Pancreas (tissue), 10 donors: Measurements from ENCODE around the gene MAPT. TPM values are rescaled to one million over a fixed set of nuclear protein-coding genes. Genes with fewer than 3 reads are reported as not detected.
A peak's percentile ranks its signal among the peaks of the same experiment; 100 is the strongest.

Source experiments
- ATAC-seq, 4 donors: fragments of 200-7000 bp; cut with Tn5 transposase; one replicate each; pipeline versions ENCODE4 v1.8.0 to v1.9.1; 2020; ENCODE audit warnings: mild to moderate bottlenecking in 4 of 4, moderate library complexity in 4 of 4
- DNase-seq, 6 donors: peaks; one replicate each; pipeline ENCODE4 v3.0.0-alpha.2; 2020
- FAIRE-seq: peaks from 2 replicates; lab custom pipeline; 2012; peaks lifted over from hg19 to GRCh38; lab: Jason Lieb, UNC
- H3K27ac ChIP-seq, 4 donors: fragments of 200-600 bp; sonication (generic); 1 replicate in 3 of 4; 2 replicates in 1 of 4; pipeline versions ENCODE4 v1.5.0 to v1.8.0; 2020
- H3K27me3 ChIP-seq, 4 donors: fragments of 200-600 bp; one replicate each; pipeline ENCODE4 v1.8.0; 2021
- H3K36me3 ChIP-seq, 3 donors: fragments of 200-600 bp; sonication (generic) in 1 of 3; one replicate each; pipeline versions ENCODE4 v1.5.0 to v1.8.0; 2020 to 2021
- H3K4me1 ChIP-seq, 3 donors: fragments of 200-600 bp; one replicate each; pipeline ENCODE4 v1.8.0; 2021
- H3K4me3 ChIP-seq, 4 donors: fragments of 200-600 bp; sonication (generic) in 2 of 4; one replicate each; pipeline versions ENCODE4 v1.5.0 to v1.8.0; 2020 to 2021
- H3K9me3 ChIP-seq, 4 donors: fragments of 200-600 bp; one replicate each; pipeline ENCODE4 v1.8.0; 2021
- WGBS, 2 donors: extraction: QIAGEN DNeasy Blood & Tissue Kit; methylation state at CpG; one replicate each; pipeline ENCODE4 v1.1.7; 2013; 5-methylcytosine and 5-hydroxymethylcytosine counted together
- intact Hi-C, 3 donors: fragments of 100-400 bp; cut with DNase I; formaldehyde crosslinking; loops; one replicate each; pipeline versions ENCODE4 v1.11.1 to v1.14.2; 2022
- polyA plus RNA-seq, 2 donors: library from polyadenylated mRNA; stranded (reverse); fragments of 200-250 nt; gene quantifications; one replicate each; pipeline ENCODE4 v1.2.3, GENCODE V29; 2013
- total RNA-seq, 6 donors: library from RNA; stranded (reverse); fragmentation: NEBNext Ultra II Directional in 4 of 6; extraction: Animal tissue kit (Norgen Biotek cat#: 25700) in 4 of 6; gene quantifications; one replicate each; pipeline versions ENCODE4 v1.2.1 to v1.2.4, GENCODE V29; 2021 to 2023
- TF ChIP-seq, protein P1 (sequence below), 4 donors: fragments of 200-600 bp; sonication (generic) in 3 of 4; IDR thresholded peaks; one replicate each; pipeline versions ENCODE4 v1.5.0 to v1.8.0; 2021; ENCODE audit warnings: antibody characterized with exemption in 4 of 4
- donor health status: healthy with polysubstance abuse.
- donor health status: DM: no; HTN: no; CAD: no; lungs with moderate emphysema.
- donor health status: DM: no; HTN: no; CAD: no.
- donor health status: control.
- donor health status: control.
- donor health status: Bipolar disorder and iron deficiency.
- donor health status: DM: yes; HTN: yes; CAD: no.
- donor health status: DM: no; HTN: no; CAD: no.
- donor health status: DM: no; HTN: no; CAD: no.
- donor health status: DM: yes; HTN: yes; CAD: no.

MAPT gene
- total and polyA plus RNA-seq, 8 donors: 1.1 to 3.2 (median 1.7) TPM

DNA sequence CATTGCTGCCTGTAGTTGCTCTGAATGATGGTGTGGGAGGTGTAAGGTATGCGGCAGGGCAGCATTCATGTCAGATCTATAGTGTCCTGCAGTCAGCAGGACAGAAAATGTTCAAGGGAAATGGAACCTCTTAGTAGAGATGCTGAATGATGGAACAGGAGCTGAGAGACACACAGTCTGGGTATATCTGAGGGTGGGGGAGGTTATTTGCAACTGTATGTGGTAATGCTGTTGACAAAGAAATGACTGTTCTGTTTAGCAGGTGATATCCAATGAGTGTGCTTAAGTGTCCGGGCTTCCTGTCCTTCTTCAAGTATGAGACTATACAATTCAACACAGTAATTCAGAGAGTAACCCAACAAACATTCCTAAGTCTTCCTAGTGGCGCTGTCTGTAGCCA, 151.3 kb downstream of the MAPT start:
- H3K4me3 ChIP-seq: no peak overlapping the region
- WGBS, 2 donors: 76 to 79% methylated on average over 3 of the region's 3 CpGs
- intact Hi-C loops: no loop called here
- H3K36me3 ChIP-seq: peaks cover 0 to 19% (median 9%) of the 10 kb centered on the region in 3 donors
- H3K27ac ChIP-seq: peak overlapping the region in 2 of 4 donors; percentile 74 to 79
- ATAC-seq: peak in 2 of 4 donors; percentile 3 to 4
- H3K4me1 ChIP-seq: peaks cover 41 to 66% (median 50%) of the 10 kb centered on the region in 3 donors
- no peaks in the 10 kb centered on the region for H3K27me3 ChIP-seq
- no peak for DNase-seq
- no peak for FAIRE-seq
- no peaks in the 10 kb centered on the region for H3K9me3 ChIP-seq
- TF ChIP-seq, protein P1, sequence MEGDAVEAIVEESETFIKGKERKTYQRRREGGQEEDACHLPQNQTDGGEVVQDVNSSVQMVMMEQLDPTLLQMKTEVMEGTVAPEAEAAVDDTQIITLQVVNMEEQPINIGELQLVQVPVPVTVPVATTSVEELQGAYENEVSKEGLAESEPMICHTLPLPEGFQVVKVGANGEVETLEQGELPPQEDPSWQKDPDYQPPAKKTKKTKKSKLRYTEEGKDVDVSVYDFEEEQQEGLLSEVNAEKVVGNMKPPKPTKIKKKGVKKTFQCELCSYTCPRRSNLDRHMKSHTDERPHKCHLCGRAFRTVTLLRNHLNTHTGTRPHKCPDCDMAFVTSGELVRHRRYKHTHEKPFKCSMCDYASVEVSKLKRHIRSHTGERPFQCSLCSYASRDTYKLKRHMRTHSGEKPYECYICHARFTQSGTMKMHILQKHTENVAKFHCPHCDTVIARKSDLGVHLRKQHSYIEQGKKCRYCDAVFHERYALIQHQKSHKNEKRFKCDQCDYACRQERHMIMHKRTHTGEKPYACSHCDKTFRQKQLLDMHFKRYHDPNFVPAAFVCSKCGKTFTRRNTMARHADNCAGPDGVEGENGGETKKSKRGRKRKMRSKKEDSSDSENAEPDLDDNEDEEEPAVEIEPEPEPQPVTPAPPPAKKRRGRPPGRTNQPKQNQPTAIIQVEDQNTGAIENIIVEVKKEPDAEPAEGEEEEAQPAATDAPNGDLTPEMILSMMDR (IDR thresholded peaks at IDR 0.05): no peak

DNA sequence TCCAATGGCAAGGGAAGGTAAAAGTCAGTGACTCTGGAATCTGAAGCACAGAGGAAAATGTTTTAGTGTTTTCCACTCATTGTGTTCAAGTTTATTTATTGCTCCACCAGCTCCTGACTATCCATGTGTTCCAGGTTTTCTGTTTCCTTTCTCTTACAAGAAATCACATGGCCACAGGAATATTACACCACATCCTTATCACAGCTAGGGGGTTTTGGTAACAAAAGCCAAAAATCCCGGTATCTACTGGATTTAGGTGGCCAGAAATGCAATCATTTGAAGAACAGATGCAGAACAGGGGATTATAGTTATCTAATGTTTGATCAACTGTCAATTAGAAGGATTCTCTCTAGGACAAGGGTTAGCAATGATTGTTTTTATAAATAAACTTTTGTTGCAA, 152.6 kb downstream of the MAPT start:
- Histone ChIP-seq H3K27me3 (no peaks in the 10 kb centered on the region), H3K36me3 (peaks cover 0 to 19% (median 9%) of the 10 kb centered on the region in 3 donors), H3K4me3 (no peak overlapping the region), H3K9me3 (no peaks in the 10 kb centered on the region), H3K4me1 (peaks cover 43 to 66% (median 54%) of the 10 kb centered on the region in 3 donors), H3K27ac (peak overlapping the region in 2 of 4 donors; percentile 74 to 79)
- TF ChIP-seq, protein P1 (IDR thresholded peaks at IDR 0.05): no peak
- intact Hi-C loops: no loop called here
- 13 to 15% methylated on average over 1 of the region's 1 CpG for WGBS, 2 donors
- FAIRE-seq (no peak), DNase-seq (no peak), ATAC-seq (peak in 2 of 4 donors; percentile 15 to 23)

DNA sequence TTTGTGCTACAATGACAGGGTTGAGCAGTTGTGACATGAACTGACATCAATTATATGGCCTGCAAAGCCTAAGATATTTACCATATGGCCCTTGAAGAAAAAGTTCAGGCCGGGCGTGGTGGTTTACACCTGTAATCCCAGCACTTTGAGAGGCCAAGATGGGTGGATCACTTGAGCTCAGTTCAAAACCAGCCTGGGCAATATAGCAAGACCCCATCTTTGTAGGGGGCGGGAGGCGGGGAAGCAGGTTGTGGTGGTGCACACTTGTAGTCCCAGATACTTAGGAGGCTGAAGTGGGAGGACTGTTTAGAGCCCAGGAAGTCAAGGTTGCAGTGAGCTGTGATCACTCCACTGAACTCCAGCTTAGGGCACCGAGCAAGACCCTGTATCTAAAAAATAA, 153.0 kb downstream of the MAPT start:
- FAIRE-seq: no peak
- intact Hi-C loops: no loop called here
- Histone ChIP-seq H3K4me1 (peaks cover 43 to 66% (median 52%) of the 10 kb centered on the region in 3 donors), H3K4me3 (no peak overlapping the region), H3K36me3 (peaks cover 0 to 19% (median 9%) of the 10 kb centered on the region in 3 donors), H3K27me3 (no peaks in the 10 kb centered on the region), H3K27ac (peak overlapping the region in 2 of 4 donors; percentile 74 to 79), H3K9me3 (no peaks in the 10 kb centered on the region)
- TF ChIP-seq, protein P1 (IDR thresholded peaks at IDR 0.05): no peak
- 97 to 99% methylated on average over 5 of the region's 5 CpGs for WGBS, 2 donors
- no peak for DNase-seq
- ATAC-seq: no peak

DNA sequence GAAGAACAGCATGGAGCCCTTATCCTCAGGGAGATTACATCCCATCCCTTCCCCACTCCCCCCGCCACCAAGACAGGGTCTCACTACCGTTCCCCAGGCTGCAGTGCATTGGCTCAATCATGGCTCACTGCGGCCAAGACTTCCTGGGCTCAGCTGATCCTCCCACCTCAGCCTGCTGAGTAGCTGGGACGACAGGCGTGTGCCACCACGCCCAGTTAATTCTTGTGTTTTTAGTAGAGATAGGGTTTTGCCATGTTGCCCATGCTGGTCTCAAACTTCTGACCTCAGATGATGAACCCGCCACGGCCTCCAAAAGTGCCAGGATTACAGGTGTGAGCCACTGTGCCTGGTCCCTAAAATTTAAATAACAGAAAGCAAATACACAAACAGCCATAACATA, 153.5 kb downstream of the MAPT start:
- Histone ChIP-seq H3K4me3 (no peak overlapping the region), H3K27me3 (no peaks in the 10 kb centered on the region), H3K27ac (peak overlapping the region in 2 of 4 donors; percentile 74 to 79), H3K9me3 (no peaks in the 10 kb centered on the region), H3K36me3 (peaks cover 0 to 19% (median 9%) of the 10 kb centered on the region in 3 donors), H3K4me1 (peaks cover 38 to 62% (median 51%) of the 10 kb centered on the region in 3 donors)
- intact Hi-C loops: no loop called here
- TF ChIP-seq, protein P1 (IDR thresholded peaks at IDR 0.05): no peak
- FAIRE-seq (no peak), DNase-seq (no peak), ATAC-seq (no peak)
- 92 to 97% methylated on average over 8 of the region's 8 CpGs for WGBS, 2 donors

DNA sequence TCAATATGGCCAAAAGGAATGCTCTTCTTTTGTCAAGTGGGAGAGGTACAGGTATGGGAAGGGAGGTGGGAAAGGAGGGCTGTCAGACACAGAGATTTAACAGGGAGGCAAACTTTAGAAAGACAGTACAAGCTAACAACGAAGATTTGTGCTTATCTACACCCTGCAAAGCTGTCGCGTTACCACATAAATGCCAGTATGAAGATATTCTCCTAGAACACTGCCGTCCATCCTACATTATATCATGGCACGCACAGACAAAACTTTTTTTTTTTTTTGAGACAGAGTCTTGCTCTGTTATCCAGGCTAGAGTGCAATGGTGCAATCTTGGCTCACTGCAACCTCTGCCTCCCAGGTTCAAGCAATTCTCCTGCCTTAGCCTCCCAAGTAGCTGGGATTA, 155.3 kb downstream of the MAPT start:
- Histone ChIP-seq H3K9me3 (no peaks in the 10 kb centered on the region), H3K4me3 (no peak overlapping the region), H3K27ac (no peak overlapping the region), H3K36me3 (peaks cover 0 to 19% (median 9%) of the 10 kb centered on the region in 3 donors), H3K27me3 (no peaks in the 10 kb centered on the region), H3K4me1 (peaks cover 24 to 46% (median 33%) of the 10 kb centered on the region in 3 donors)
- 91 to 95% methylated on average over 5 of the region's 5 CpGs for WGBS, 2 donors
- TF ChIP-seq, protein P1 (IDR thresholded peaks at IDR 0.05): no peak
- FAIRE-seq: no peak
- intact Hi-C loops: loop anchor here in 1 of 3 donors (10.0 kb wide), 2 partner anchors 75 to 115 kb away; no protein-coding TSS in a partner anchor
- no peak for DNase-seq
- ATAC-seq: no peak
